IPS-11a (cell line): ENCODE results near the gene N4BP2.
"Not testable (repeated sequence)": the region's sequence is repeated elsewhere in the genome, so short reads cannot be mapped to it uniquely, and the experiment has no call there.

Experiments used
- H3K4me3 ChIP-seq: one replicate; pipeline ENCODE4 v1.5.1; 2013; ENCODE audit warnings: low read depth, low read length, control low read depth

Gene N4BP2

DNA sequence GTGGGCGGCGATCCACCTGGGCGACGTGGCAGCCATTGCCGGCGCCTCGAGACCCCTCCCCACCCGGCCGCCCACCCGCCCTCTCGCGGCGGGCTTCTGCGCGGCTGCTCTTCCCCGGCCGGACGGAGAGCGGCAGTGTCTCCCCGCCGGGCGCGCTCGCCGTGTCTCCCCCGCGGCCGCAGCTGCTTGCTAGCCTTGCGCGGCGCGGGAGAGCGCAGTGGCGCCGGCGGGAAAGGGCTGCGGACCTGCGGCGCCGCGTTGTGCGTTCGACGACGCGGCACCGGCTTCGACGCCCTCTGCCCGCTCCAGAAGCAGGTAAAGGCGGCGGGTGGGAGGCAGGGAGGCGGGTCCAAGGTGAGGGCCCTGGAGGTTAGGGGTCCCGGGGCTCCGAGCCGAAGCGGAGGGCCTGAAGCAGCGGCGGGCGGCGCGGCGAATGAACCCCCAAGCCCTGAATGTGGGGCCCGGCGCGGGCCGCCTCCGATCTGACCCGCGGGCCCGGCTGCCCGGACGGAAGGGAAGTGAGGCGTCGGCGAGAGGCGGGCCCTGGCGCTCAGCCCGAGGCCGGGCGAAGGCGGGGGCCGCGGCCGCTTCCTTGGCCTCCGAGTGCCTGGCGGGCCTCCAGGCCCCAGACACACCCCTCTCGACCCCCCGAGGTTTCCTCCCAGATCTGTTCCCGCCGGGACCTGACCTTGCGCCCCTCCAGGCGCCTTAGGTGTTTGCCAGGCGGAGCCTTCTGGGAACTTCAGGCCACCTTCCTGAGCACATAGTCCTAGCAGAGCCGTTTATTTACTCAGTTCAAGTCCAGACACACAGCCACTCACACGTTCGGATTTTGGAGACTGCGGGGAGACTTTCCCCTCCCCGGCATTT lies at the start of gene N4BP2:
Gene N4BP2, plus strand, starts transcription at position 135 of the 870 bp plus-strand sequence. CDS start 40,491 bp downstream, outside the sequence.
- H3K4me3 ChIP-seq = peak within 1 kb of the TSS; percentile 79

DNA sequence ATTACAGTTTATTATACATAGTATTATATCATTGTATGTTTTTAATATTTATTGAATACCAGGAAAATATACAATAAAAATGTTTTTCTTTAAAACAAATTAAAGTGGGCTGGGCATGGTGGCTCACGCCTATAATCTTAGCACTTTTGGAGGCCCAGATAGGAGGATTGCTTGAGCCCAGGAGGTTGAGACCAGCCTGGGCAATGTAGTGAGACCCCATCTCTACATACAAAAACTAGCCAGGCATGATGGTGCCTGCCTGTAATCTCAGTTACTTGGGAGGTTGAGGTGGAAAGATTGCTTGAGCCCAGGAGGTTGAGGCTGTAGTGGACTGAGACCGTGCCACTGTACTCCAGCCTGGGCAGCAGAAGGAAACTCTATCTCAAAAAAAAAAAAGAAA lies 40.6 kb upstream of the N4BP2 start:
- H3K4me3 ChIP-seq = no peak overlapping the region

DNA sequence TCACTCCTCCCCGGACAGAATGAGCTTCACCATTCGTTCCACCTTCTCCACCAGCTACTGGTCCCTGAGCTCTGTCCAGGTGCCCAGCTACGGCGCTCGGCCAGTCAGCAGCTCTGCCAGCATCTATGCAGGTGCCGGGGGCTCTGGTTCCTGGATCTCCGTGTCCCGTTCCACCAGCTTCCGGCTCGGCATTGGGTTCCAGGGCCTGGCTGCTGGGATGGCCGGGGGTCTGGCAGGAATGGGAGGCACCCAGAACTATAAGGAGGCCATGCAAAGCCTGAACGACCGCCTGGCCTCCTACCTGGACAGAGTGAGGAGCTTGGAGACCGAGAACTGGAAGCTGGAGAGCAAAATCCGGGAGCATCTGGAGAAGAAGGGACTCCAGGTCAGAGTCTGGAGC lies 36.4 kb upstream of the N4BP2 start:
- H3K4me3 ChIP-seq = no peak overlapping the region

DNA sequence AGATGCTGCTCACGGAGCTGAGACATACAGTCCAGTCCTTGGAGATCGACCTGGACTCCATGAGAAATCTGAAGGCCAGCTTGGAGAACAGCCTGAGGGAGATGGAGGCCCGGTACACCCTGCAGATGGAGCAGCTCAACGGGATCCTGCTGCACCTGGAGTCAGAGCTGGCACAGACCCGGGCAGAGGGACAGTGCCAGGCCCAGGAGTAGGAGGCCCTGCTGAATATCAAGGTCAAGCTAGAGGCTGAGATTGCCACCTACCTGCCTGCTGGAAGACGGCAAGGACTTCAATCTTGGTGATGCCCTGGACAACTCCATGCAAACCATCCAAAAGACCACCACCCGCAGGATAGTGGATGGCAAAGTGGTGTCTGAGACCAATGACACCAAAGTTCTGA lies 35.5 kb upstream of the N4BP2 start:
- not testable (repeated sequence) for H3K4me3 ChIP-seq

DNA sequence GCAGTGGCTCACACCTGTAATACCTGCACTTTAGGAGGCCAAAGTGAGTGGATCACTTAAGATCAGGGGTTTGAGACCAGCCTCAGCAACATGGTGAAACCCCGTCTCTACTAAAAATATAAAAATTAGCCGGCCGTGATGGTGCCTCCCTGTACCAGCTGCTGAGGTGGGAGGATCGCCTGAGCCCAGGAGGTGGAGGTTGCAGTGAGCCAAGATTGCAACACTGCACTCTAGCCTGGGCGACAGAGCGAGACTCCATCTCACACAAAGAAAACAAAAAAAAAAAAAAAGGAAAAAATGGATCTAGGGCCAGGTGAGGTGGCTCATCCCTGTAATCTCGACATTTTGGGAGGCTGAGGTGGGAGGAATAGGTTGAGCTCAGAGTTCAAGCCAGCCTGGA lies 32.6 kb upstream of the N4BP2 start:
- H3K4me3 ChIP-seq = not testable (repeated sequence)

DNA sequence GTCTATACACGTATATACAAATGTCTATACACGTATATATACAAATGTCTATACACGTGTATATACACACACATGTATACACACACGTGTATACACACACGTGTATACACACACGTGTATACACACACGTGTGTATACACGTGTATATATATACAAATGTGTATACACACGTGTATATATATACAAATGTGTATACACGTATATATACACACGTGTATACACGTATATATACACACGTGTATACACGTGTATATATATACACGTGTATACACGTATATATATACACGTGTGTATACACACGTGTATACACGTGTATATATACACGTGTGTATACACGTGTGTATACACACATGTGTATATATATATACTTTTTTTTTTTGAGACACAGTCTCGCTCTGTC lies 23.9 kb upstream of the N4BP2 start:
- H3K4me3 ChIP-seq = no peak overlapping the region

DNA sequence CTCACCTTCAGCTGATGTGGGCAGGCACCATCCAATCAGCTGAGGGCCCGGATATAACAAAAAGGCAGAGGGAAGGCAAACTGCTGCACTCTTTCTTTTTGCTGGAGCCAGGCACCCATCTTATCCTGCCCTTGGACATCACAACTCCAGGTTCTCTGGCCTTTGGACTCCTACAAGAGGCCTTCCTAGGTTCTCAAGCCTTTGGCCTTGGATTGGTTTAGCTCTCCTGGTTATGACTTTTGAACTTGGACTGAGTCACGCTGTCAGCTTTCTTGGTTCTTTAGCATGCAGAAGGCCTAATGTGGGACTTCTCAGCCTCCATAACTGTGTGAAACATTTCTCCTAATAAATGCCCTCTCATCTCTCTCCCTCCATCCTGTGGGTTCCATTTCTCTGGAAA lies 23.0 kb upstream of the N4BP2 start:
- no peak overlapping the region for H3K4me3 ChIP-seq

DNA sequence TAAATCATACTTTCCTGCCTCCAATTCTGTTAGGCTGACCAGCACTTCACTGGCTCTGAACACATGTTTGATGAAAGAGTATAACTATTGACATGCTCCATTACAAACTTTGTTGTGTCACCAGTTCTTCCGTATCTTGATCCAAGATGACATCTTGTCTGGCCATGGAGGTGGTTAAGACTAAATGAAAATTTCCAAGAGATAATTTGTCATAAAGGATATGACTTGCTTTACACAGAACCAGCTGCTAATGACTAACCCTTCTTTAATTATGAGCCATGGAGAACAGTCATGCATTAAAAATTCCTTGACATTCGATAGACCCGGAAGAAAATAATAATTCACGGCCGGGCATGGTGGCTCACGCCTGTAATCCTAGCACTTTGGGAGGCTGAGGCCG lies 17.7 kb upstream of the N4BP2 start:
- H3K4me3 ChIP-seq = no peak overlapping the region

DNA sequence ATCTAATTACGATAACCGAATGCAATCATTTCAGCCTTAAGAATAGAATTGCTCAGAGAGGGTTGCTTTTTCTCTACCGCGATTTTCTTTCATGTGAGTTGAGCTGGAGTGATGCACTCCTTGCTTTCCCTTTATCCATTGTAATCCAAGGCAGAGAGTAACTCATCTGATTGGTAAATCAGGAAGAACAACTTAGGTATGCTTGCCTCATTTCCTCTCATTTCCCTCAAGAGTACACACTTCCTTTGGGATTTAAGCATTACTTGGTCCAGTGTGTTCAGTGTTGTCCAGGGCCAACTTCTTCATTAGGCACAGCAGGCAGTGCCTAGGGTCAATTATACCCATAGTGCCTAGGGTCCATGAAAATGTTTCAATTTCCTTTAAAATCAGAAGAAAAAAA lies 15.7 kb upstream of the N4BP2 start:
- H3K4me3 ChIP-seq = no peak overlapping the region

DNA sequence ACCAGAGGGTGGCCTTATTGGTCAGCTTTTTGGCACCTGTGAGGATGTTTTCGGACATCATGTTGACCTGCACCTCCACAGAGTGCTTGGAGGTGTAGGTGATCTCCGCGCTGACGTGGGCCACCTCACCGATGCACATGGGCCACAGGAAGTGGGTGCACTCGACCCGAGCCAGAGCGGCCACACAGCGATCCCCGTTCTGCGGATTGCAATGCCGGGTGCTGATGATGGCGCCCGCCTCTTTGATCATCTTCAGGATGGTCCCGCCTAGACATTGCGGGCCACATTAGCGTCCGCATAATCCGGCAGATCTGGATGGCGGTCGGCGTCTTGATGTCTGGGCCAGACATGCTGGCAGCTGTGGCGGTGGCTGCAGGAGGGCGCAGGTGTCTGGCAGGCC lies 12.9 kb upstream of the N4BP2 start:
- H3K4me3 ChIP-seq = no peak overlapping the region

DNA sequence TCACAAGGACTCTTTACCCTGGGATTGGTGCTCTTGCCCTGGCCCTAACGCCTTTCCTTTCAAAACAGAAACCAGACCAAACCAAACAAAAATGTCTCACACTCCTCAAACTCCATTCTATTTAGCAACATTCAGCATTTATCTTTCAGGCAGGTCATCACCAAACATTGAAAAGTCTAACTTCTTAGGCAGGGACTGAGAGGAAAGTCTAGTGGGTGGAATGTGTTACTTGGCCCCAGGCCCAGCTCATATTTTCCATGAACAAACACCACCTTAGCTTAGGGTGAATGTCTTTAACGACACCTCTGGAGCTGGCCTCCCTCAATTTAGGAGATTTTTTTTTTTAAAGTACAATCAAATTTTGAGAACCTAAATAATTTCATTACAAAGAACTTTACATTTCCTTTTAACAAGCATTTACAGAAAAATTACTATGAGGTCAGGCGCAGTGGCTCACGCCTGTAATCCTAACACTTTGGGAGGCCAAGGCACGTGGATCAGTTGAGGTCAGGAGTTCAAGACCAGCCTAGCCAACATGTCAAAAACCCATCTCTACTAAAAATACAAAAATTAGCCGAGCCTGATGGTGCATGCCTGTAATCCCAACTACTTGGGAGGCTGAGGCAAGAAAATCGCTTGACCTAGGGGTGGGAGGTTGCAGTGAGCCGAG lies 10.2 kb upstream of the N4BP2 start:
- H3K4me3 ChIP-seq = no peak overlapping the region

DNA sequence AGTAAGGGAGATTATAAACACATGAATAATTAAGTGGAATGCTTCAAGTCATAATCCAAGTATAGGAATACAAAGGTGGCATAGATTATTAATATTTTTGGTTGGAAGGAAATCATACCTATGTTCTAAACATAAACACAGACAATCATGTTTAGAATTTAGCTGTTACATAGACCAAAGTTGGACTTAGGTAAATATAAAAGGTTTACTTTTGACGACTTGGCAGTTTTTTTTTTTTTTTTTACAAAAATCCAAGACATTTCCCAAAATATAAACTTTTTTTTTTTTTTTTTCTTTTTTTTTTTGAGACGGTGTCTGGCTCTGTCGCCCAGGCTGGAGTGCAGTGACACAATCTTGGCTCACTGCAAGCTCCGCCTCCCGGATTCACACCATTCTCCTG lies 3.5 kb upstream of the N4BP2 start:
- no peak overlapping the region for H3K4me3 ChIP-seq

DNA sequence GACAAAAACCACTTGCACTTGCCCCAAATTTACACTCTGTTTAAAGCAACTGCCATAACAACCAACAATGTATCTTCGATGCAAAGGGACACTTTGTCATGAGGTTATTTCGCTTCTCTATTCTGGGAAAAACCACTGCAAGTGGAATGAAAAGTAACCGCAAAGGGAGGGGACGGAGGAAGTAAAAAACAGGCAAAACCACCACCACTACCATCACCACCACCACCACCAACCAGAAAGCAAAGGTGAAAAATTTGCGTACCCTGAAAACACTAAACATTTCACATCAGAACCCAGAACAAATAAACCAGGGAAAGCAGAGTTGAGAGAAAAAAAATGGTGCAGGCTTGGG lies 1.2 kb upstream of the N4BP2 start:
- peak overlapping the region; percentile 69 for H3K4me3 ChIP-seq

DNA sequence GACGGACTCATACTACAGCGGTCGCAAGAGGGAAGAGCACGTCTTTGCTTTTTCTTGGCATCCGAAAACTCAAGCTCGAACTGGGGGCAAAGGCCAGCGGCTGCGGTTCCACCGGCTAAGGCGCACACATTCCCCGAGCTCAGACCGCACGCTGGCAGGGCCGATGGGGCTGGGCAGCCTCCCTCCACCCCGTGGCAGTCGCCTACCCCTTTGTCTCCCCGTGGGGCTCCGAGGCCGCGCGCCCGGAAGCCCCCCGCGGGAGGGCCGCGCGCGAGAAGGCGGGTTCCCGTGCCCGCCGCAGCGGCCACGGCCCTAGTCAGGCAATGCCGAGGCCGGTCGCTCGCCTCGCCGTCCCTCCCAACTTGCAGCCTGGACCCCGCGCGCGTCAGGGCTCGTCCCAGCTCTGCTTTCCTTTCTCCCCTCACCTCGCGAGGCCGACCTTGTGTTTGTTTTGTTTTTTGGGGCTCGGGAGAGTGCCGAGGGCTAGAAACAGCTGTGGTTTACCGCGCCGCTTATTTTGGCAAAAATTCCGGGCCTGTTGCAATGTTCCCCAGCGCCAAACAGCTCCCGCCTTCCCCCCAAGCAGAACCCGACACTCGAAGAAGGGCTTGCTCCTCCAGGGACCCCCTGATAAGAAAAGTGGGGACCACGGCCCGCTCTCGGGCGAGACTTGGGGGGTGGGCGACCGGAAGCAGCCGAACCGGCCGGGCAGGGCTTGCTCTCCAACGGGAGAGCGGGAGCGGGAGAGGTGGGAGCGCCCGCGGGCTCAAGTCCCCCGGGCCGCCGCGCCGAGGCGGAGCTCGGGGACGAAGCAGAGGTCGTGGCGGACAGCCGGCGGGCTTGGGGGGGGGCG lies 561 bp upstream of the N4BP2 start:
- H3K4me3 ChIP-seq = peak overlapping the region; percentile 69

DNA sequence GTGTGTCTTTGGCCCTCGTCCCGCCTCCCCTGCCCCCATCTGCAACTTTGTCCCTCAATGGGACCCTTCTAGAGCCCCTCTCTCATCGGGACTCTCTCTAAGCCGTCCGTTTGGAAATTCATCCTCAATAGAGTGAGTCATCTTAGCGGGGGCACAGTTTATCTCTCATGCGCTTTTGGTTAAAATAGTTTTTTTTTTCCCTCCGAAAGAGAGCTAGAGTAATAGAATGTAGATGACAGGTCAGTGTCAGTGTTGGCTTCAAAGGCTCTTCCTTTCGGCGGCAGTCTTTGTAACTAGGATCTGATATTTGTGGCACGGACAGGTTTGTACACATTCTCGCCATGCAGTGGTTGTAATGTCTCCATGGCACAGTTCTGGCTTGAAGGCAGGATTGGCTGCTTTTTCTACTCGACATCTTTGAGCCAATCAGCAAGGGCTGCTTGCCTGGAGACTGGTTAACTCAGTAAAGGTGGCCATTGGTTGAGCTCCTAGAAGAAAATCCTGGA lies 989 bp downstream of the N4BP2 start:
- H3K4me3 ChIP-seq = peak overlapping the region; percentile 79

DNA sequence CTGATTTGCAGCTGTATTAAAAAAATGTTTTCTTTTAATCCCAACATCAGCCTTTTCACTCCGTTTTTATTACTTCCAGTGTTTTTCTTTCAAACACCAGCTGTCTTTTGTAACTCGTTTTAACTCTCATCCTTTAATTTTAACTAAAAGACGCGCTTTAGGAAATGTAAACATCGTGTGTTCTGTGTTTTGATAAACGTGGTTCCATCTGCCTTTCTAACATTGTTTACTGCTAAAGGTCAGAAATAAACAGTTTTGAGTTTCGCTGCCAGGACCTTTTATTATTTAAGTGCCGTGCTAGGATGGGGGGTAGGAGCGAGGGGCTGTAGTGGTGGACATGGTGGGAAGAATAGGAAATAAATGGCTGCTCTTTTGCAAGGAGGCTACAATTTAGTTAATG lies 1.5 kb downstream of the N4BP2 start:
- peak overlapping the region; percentile 79 for H3K4me3 ChIP-seq

DNA sequence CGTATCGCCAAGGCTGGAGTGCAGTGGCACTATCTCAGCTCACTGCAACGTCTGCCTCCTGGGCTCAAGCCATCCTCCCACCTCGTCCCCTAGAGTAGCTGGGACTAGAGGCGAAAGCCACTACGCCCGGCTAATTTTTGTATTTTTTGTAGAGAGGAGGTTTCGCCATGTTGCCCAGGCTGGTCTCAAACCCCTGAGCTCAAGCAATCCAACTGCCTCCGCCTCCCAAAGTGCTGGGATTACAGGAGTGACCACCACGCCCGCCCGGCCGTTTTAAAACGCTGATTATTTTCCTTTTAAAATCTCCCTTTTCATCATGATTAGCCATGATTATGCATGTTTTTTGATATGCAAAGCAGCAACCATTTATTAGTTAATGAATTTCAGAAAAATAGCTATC lies 2.2 kb downstream of the N4BP2 start:
- no peak overlapping the region for H3K4me3 ChIP-seq

DNA sequence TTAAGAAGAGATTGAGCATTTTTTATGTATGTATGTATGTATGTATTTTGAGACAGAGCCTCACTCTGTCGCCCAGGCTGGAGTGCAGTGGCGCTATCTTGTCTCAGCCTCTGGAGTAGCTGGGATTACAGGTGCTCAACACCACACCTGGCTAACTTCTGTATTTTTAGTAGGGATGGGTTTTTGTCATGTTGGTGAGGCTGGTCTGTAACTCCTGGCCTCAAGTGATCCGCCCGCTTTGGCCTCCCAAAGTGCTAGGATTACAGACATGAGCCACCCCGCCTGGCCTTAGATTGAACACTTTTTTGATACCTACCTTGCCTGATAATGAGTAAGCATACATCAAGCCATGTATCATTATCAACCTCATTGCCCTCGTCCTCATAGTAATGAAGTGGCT lies 2.7 kb downstream of the N4BP2 start:
- H3K4me3 ChIP-seq = no peak overlapping the region

DNA sequence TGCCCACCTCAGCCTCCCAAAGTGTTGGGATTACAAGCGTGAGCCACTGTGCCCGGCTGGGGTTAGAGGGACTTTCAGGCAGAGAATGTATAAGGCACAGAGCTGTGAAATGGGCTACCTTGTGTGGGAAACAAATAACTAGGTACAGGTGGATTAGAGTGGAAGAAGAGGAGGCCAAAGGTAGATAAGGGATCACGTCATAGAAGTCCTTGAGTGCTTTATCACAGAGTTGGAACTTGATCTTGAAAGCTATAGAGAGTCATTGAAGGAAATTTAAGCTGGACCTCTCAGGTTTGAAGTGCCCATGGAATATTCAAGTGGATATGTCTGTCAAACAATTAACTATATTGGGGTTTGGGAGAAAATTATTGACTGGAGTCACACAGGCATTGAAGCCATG lies 8.4 kb downstream of the N4BP2 start:
- H3K4me3 ChIP-seq = no peak overlapping the region

DNA sequence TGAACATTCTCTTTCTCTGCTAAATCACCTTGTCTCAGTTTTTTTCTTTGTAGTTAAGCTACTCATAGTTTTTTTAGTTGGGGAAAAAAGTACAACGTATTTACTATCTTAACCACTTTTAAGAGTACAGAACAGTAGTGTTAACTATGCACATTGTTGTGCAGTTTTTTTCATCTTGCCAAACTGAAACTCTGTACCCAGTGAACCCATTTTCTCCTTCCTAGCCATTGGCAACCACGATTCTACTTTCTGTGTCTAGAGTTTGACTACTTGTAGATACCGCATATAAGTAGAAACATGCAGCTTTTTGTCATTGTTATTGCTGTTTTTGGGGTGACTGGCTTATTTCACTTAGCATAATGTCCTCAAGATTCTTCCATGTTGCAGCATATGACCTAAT lies 10.0 kb downstream of the N4BP2 start:
- no peak overlapping the region for H3K4me3 ChIP-seq

DNA sequence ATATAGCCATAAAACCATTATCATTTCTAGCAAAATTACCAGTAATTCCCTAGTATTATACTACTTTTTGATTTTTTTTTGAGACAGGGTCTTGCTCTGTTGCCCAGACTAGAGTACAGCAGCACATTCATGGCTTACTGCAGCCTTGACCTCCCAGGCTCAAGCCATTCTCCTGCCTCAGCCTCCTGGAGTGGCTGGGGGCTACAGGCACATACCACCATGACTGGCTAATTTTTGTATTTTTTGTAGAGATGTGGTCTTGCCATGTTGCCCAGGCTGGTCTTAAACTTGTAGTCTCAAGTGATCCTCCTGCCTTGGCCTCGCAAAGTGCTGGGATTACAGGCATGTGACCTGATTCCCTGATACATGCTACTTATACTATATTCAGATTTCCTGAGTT lies 13.7 kb downstream of the N4BP2 start:
- no peak overlapping the region for H3K4me3 ChIP-seq
